MCF 10A (cell line): ENCODE results near the gene RBM47. TPM values are rescaled to one million over a fixed set of nuclear protein-coding genes. Genes with fewer than 3 reads are reported as not detected.
A peak's percentile ranks its signal among the peaks of the same experiment; 100 is the strongest.

Source experiments
- BruUV-seq: library from RNA; stranded (reverse); fragments of 400-500 nt; replicated peaks from 2 replicates; lab custom pipeline; 2021; lab: Mats Ljungman, UMichigan
- CTCF ChIA-PET: fragments of 300-600 bp; sonication (Branson Sonifier 250); formaldehyde crosslinking; extraction: SDS; loops from one replicate; lab custom pipeline; 2021; ENCODE audit warnings: antibody characterized with exemption, inconsistent platforms; lab: Yijun Ruan, JAX
- POLR2A ChIA-PET: fragments of 300-600, 350-650 bp; sonication (Branson Sonifier 250); formaldehyde crosslinking; extraction: SDS; loops from one replicate; lab custom pipeline; 2020; ENCODE audit warnings: antibody characterized with exemption, inconsistent platforms; lab: Yijun Ruan, JAX
- DNase-seq: peaks from one replicate; pipeline ENCODE4 v3.0.0-alpha.2; 2018; ENCODE audit not compliant: unreplicated experiment
- H3K27ac Mint-ChIP-seq: one replicate; pipeline ENCODE4 v1.8.0; 2022; ENCODE audit warnings: mild to moderate bottlenecking, low read depth, mixed read lengths; ENCODE audit not compliant: unreplicated experiment
- H3K27me3 Mint-ChIP-seq: one replicate; pipeline ENCODE4 v1.8.0; 2022; ENCODE audit warnings: mixed read lengths; ENCODE audit not compliant: insufficient read depth, unreplicated experiment
- H3K36me3 Mint-ChIP-seq: one replicate; pipeline ENCODE4 v1.8.0; 2022; ENCODE audit warnings: mild to moderate bottlenecking, moderate library complexity, mixed read lengths; ENCODE audit not compliant: insufficient read depth, unreplicated experiment
- H3K4me1 Mint-ChIP-seq: one replicate; pipeline ENCODE4 v1.8.0; 2022; ENCODE audit warnings: mixed read lengths; ENCODE audit not compliant: insufficient read depth, unreplicated experiment
- H3K4me3 Mint-ChIP-seq: one replicate; pipeline ENCODE4 v1.8.0; 2022; ENCODE audit warnings: mild to moderate bottlenecking, moderate library complexity, mixed read lengths; ENCODE audit not compliant: unreplicated experiment
- H3K9me3 Mint-ChIP-seq: one replicate; pipeline ENCODE4 v1.8.0; 2022; ENCODE audit warnings: mixed read lengths; ENCODE audit not compliant: unreplicated experiment
- intact Hi-C: fragments of 100-400 bp; cut with micrococcal nuclease; formaldehyde crosslinking; loops from 2 replicates; pipeline ENCODE4 v1.14.1; 2022
- total RNA-seq: library from RNA; stranded (reverse); gene quantifications from 2 replicates; pipeline ENCODE4 v1.2.3, GENCODE V29; 2022
- TF ChIP-seq, protein P1 (sequence below): fragments of 200-600 bp; IDR thresholded peaks from one replicate; pipeline ENCODE4 v1.8.0; 2022; ENCODE audit warnings: antibody characterized with exemption, mild to moderate bottlenecking; ENCODE audit not compliant: unreplicated experiment

RBM47 gene
- total RNA-seq, 1 experiment from 2014 or later: 1.8 TPM

DNA sequence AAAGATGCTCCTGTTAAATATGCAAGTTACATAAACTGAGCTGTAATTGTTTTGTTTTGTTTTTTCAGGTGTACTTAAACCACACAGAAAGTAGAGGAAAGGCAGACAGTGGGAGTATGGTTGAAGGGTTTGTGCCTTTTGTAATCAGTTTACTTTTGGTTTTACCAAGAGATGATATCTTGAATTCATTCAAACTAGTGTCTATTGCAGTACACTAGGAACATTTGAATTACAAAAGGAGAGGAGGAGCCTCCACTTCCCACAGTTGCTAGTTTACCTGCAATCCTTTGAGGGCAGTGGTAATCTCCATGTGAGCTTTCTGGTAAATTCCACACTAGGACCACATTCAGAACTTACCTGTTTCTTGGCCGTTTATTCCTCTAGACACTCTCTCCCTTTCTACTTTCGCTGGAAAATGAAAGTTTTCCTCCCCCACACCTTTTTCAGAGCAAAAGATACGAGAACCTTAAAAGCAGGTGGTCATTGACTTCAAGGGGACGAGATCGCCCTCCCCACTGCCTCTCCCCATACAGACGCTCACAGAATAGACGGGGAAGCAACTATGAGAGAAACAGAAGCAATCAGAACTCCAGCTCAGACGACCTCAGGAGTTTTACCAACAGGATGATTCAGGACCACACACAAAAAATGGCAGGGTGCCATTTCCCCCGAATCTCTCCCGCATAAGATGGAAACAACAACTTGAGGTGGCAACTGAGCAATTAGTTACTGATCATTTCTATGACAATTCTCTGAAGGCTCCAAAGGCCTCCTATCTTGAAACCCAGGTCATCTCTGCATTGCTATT is 3.3 kb downstream of the RBM47 start:
- H3K36me3 Mint-ChIP-seq: no peaks in the 10 kb centered on the region
- POLR2A ChIA-PET: interaction anchor here (0.6 to 1.4 kb wide), 8 partner anchors 32 to 309 kb away, joined by 3 to 7 read pairs (median 3); no protein-coding TSS in a partner anchor
- H3K4me3 Mint-ChIP-seq: peak overlapping the region; percentile 39
- intact Hi-C loops: loop anchor here (5.0 kb wide), 1 partner anchor 299 kb away; no protein-coding TSS in a partner anchor
- DNase-seq: peak; percentile 70
- TF ChIP-seq, protein P1, sequence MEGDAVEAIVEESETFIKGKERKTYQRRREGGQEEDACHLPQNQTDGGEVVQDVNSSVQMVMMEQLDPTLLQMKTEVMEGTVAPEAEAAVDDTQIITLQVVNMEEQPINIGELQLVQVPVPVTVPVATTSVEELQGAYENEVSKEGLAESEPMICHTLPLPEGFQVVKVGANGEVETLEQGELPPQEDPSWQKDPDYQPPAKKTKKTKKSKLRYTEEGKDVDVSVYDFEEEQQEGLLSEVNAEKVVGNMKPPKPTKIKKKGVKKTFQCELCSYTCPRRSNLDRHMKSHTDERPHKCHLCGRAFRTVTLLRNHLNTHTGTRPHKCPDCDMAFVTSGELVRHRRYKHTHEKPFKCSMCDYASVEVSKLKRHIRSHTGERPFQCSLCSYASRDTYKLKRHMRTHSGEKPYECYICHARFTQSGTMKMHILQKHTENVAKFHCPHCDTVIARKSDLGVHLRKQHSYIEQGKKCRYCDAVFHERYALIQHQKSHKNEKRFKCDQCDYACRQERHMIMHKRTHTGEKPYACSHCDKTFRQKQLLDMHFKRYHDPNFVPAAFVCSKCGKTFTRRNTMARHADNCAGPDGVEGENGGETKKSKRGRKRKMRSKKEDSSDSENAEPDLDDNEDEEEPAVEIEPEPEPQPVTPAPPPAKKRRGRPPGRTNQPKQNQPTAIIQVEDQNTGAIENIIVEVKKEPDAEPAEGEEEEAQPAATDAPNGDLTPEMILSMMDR: no peak
- BruUV-seq: no TSS peak
- no peaks in the 10 kb centered on the region for H3K27me3 Mint-ChIP-seq
- CTCF ChIA-PET: interaction anchor here (0.7 kb wide), 2 partner anchors 36 to 91 kb away, joined by 3 read pairs; no protein-coding TSS in a partner anchor
- peaks cover 8% of the 10 kb centered on the region for H3K9me3 Mint-ChIP-seq
- H3K27ac Mint-ChIP-seq: peak overlapping the region; percentile 3
- peaks cover 38% of the 10 kb centered on the region for H3K4me1 Mint-ChIP-seq

DNA sequence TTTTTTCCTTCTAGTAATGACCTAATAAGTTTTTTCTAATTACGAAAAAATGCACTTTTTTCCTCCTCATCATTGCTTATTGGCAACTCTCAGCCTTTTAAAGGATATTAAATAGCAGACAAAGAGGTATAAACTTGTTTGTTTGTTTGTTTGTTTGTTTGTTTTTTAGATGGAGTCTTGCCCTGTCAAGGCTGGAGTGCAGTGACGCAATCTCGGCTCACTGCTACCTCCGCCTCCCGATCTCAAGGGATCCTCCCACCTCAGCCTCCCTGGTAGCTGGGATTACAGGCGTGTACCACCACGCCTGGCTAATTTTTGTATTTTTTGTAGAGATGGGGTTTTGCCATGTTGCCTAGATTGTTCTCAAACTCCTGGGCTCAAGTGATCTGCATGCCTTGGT is 6.0 kb downstream of the RBM47 start:
- H3K4me1 Mint-ChIP-seq: peaks cover 39% of the 10 kb centered on the region
- H3K27me3 Mint-ChIP-seq: no peaks in the 10 kb centered on the region
- no peak for DNase-seq
- POLR2A ChIA-PET: no interaction called here
- TF ChIP-seq, protein P1: no peak
- no peak overlapping the region for H3K4me3 Mint-ChIP-seq
- CTCF ChIA-PET: interaction anchor here (0.7 kb wide), 1 partner anchor 98 kb away, joined by 4 read pairs; no protein-coding TSS in a partner anchor
- intact Hi-C loops: no loop called here
- H3K9me3 Mint-ChIP-seq: peaks cover 8% of the 10 kb centered on the region
- no peak overlapping the region for H3K27ac Mint-ChIP-seq
- BruUV-seq: no TSS peak
- H3K36me3 Mint-ChIP-seq: no peaks in the 10 kb centered on the region

DNA sequence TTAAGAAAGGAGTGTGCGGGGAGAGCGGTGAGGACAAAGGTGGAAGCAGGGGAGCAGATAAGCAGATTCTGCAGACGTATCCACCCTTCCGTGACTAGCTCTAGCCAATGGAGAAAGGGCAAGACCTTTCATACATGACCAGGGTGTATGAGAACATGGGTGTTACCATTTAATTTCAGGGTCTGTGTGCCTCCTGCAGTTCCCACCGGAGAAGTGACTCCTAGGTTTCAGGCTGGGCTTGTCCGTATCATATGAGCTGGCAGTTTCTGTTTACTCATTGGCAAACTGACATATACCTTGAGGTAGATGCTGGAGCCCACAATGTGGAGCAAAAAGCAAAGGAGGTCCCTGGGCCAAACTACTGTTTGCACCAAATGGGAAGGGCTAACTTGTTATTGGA is 6.8 kb downstream of the RBM47 start:
- DNase-seq: peak; percentile 76
- Mint-ChIP-seq H3K4me3 (no peak overlapping the region), H3K27me3 (no peaks in the 10 kb centered on the region), H3K4me1 (peaks cover 31% of the 10 kb centered on the region), H3K27ac (no peak overlapping the region), H3K36me3 (no peaks in the 10 kb centered on the region), H3K9me3 (peaks cover 8% of the 10 kb centered on the region)
- TF ChIP-seq, protein P1: no peak
- intact Hi-C loops: no loop called here
- POLR2A ChIA-PET: interaction anchor here (0.6 to 0.7 kb wide), 2 partner anchors 94 to 549 kb away, joined by 3 read pairs; no protein-coding TSS in a partner anchor
- BruUV-seq: no TSS peak
- CTCF ChIA-PET: interaction anchor here (1.1 kb wide), 1 partner anchor 96 kb away, joined by 4 read pairs; no protein-coding TSS in a partner anchor
